T-cell (primary cell): ENCODE data around the gene PRF1. TPM values are rescaled to one million over a fixed set of nuclear protein-coding genes. Genes with fewer than 3 reads are reported as not detected.

Experiments
- ATAC-seq, 4 experiments: fragments of 200-7000 bp in 3 of 4; fragments of 150-1000 bp in 1 of 4; cut with Tn5 transposase; replicated peaks in 1 of 4; 1 replicate in 3 of 4; 2 replicates in 1 of 4; pipeline ENCODE4 v1.10.0; 2021; ENCODE audit warnings: moderate library complexity in 3 of 4, mild to moderate bottlenecking in 2 of 4, moderate number of reproducible peaks in 1 of 4
- CTCF ChIA-PET, 2 donors: fragments of 300-600 bp; sonication (Branson Sonifier 250); formaldehyde crosslinking; loops; one replicate each; lab custom pipeline; 2022; ENCODE audit warnings: antibody characterized with exemption in 2 of 2; lab: Charles Lee
- POLR2A ChIA-PET, 2 donors: fragments of 300-600 bp; sonication (Branson Sonifier 250); formaldehyde crosslinking; loops; one replicate each; lab custom pipeline; 2022; ENCODE audit warnings: antibody characterized with exemption in 2 of 2; lab: Charles Lee
- DNase-seq, 35 experiments: peaks; one replicate each; pipeline versions ENCODE4 v3.0.0 to v3.0.0-alpha.2; 2013 to 2023
- H3K27ac ChIP-seq: one replicate; pipeline ENCODE4 v1.5.1; 2013; ENCODE audit warnings: low read length
- H3K27me3 ChIP-seq, 2 experiments: replicated peaks in 1 of 2; 1 replicate in 1 of 2; 2 replicates in 1 of 2; pipeline versions ENCODE4 v1.6.1 to v1.7.0; 2013; ENCODE audit warnings: low read length in 1 of 2, mixed read lengths in 1 of 2; ENCODE audit not compliant: control insufficient read depth in 2 of 2, insufficient read depth in 2 of 2; ENCODE audit errors: extremely low read depth in 1 of 2
- H3K36me3 ChIP-seq, 2 donors: 1 replicate in 1 of 2; 2 replicates in 1 of 2; pipeline versions ENCODE4 v1.6.1 to v1.7.0; 2013; ENCODE audit warnings: low read length in 1 of 2; ENCODE audit not compliant: control insufficient read depth in 2 of 2, insufficient read depth in 1 of 2; ENCODE audit errors: extremely low read depth in 1 of 2
- H3K4me1 ChIP-seq, 2 experiments: 1 replicate in 1 of 2; 2 replicates in 1 of 2; pipeline versions ENCODE4 v1.6.1 to v1.7.0; 2013; ENCODE audit warnings: low read length in 2 of 2, mixed read lengths in 1 of 2; ENCODE audit not compliant: insufficient read depth in 2 of 2, control insufficient read depth in 1 of 2; ENCODE audit errors: extremely low read depth in 1 of 2
- H3K4me3 ChIP-seq, 2 donors: 1 replicate in 1 of 2; 2 replicates in 1 of 2; pipeline versions ENCODE4 v1.5.1 to v1.7.0; 2013; ENCODE audit warnings: mild to moderate bottlenecking in 2 of 2, low read length in 1 of 2, moderate library complexity in 1 of 2; ENCODE audit not compliant: control insufficient read depth in 1 of 2; ENCODE audit errors: extremely low read depth in 1 of 2
- H3K9me3 ChIP-seq: 2 replicates; pipeline ENCODE4 v1.7.0; 2013
- H3K27ac Mint-ChIP-seq, 2 donors: one replicate each; pipeline ENCODE4 v1.8.0; 2020 to 2021; ENCODE audit warnings: mild to moderate bottlenecking in 2 of 2, mixed read lengths in 2 of 2
- H3K27me3 Mint-ChIP-seq, 2 donors: one replicate each; pipeline ENCODE4 v1.8.0; 2021 to 2022; ENCODE audit warnings: mixed read lengths in 2 of 2
- H3K36me3 Mint-ChIP-seq: one replicate; pipeline ENCODE4 v1.8.0; 2021; ENCODE audit warnings: mixed read lengths
- H3K4me1 Mint-ChIP-seq, 3 donors: one replicate each; pipeline ENCODE4 v1.8.0; 2020 to 2022; ENCODE audit warnings: mixed read lengths in 3 of 3, mild to moderate bottlenecking in 1 of 3
- H3K4me3 Mint-ChIP-seq, 3 donors: one replicate each; pipeline ENCODE4 v1.8.0; 2020 to 2022; ENCODE audit warnings: mild to moderate bottlenecking in 3 of 3, mixed read lengths in 3 of 3, moderate library complexity in 3 of 3
- H3K9me3 Mint-ChIP-seq, 3 donors: one replicate each; pipeline ENCODE4 v1.8.0; 2020 to 2022; ENCODE audit warnings: mixed read lengths in 3 of 3
- WGBS: methylation state at CpG from one replicate; pipeline ENCODE4 v1.1.5; 2013; ENCODE audit warnings: missing lambda C conversion rate; ENCODE audit not compliant: insufficient coverage; 5-methylcytosine and 5-hydroxymethylcytosine counted together
- total RNA-seq, 35 experiments: library from RNA in 6 of 35; stranded (reverse) in 6 of 35; fragments of 120-200 nt in 1 of 35; gene quantifications; one replicate each; pipeline versions ENCODE4 v1.2.1 to v1.2.4 and lab custom pipeline; 2013 to 2026

The PRF1 gene
- total RNA-seq, 5 donors from 2014 or later (not counting 1 experiment from before 2014, with no cell fraction given): 32.6 to 146 (median 63.0) TPM

- Histone ChIP-seq H3K27me3 (no peaks in the 10 kb centered on the region), H3K9me3 (no peaks in the 10 kb centered on the region), H3K4me3 (peak overlapping the region; percentile 44 to 54), H3K27ac (no peak overlapping the region), H3K4me1 (peaks cover 0 to 26% of the 10 kb centered on the region in 2 experiments), H3K36me3 (no peaks in the 10 kb centered on the region)
- ChIA-PET POLR2A (no interaction called here), CTCF (interaction anchor here (0.6 to 1.8 kb wide), 16 partner anchors 9 to 724 kb away, joined by 3 to 9 read pairs (median 4); partner anchors contain the start of gene PRF1 (in 1 of the 2))
- 34% methylated on average over 17 of the region's 20 CpGs for WGBS
- DNase-seq (peak; percentile 30 to 76 (median 61)), ATAC-seq (peak; percentile 88 to 97 (median 93))
- H3K36me3 Mint-ChIP-seq: no peaks in the 10 kb centered on the region
- peak overlapping the region; percentile 65 to 73 for H3K27ac Mint-ChIP-seq
- H3K4me1 Mint-ChIP-seq: peaks cover 10 to 32% (median 23%) of the 10 kb centered on the region in 3 donors
- peak overlapping the region; percentile 74 to 76 (median 76) for H3K4me3 Mint-ChIP-seq
- no peaks in the 10 kb centered on the region for H3K9me3 Mint-ChIP-seq
- no peaks in the 10 kb centered on the region for H3K27me3 Mint-ChIP-seq
Observed at GRCh38 chr10:70558871-70559810, 43.4 kb downstream of the PRF1 start.

GRCh38 chr10:70558295-70558694 is 44.2 kb downstream of the PRF1 start:
- CTCF ChIA-PET: interaction anchor here (1.1 to 1.8 kb wide), 8 partner anchors 9 to 200 kb away, joined by 3 to 9 read pairs (median 6); partner anchors contain the start of gene PRF1 (in 1 of the 2)
- H3K4me3 Mint-ChIP-seq: peak overlapping the region in 1 of 3 donors; percentile 76

GRCh38 chr10:70557876-70558275 is 44.7 kb downstream of the PRF1 start:
- no peaks in the 10 kb centered on the region for H3K9me3 ChIP-seq
- no peak overlapping the region for H3K27ac ChIP-seq
- no peaks in the 10 kb centered on the region for H3K27me3 ChIP-seq
- DNase-seq (no peak), ATAC-seq (no peak)
- H3K4me3 ChIP-seq: no peak overlapping the region
- Mint-ChIP-seq H3K36me3 (no peaks in the 10 kb centered on the region), H3K4me1 (peaks cover 10 to 25% (median 17%) of the 10 kb centered on the region in 3 donors), H3K27me3 (no peaks in the 10 kb centered on the region), H3K27ac (peak overlapping the region in 1 of 2 donors; percentile 57), H3K4me3 (no peak overlapping the region), H3K9me3 (no peaks in the 10 kb centered on the region)
- no peaks in the 10 kb centered on the region for H3K36me3 ChIP-seq
- 67% methylated on average over 1 of the region's 2 CpGs for WGBS
- ChIA-PET POLR2A (no interaction called here), CTCF (interaction anchor here in 1 of 2 donors (0.6 kb wide), 1 partner anchor 23 kb away, joined by 4 read pairs; no protein-coding TSS in a partner anchor)
- peaks cover 0 to 21% of the 10 kb centered on the region in 2 experiments for H3K4me1 ChIP-seq

More at GRCh38 chr10:70558295-70558694, 44.2 kb downstream of the PRF1 start:
- no peaks in the 10 kb centered on the region for H3K27me3 ChIP-seq
- ATAC-seq (no peak), DNase-seq (no peak)
- H3K27ac ChIP-seq: no peak overlapping the region
- H3K4me1 ChIP-seq: peaks cover 0 to 23% of the 10 kb centered on the region in 2 experiments
- POLR2A ChIA-PET: no interaction called here
- no peak overlapping the region for H3K4me3 ChIP-seq
- H3K9me3 Mint-ChIP-seq: no peaks in the 10 kb centered on the region
- H3K9me3 ChIP-seq: no peaks in the 10 kb centered on the region
- peak overlapping the region in 1 of 2 donors; percentile 57 for H3K27ac Mint-ChIP-seq
- H3K36me3 ChIP-seq: no peaks in the 10 kb centered on the region
- peaks cover 10 to 28% (median 21%) of the 10 kb centered on the region in 3 donors for H3K4me1 Mint-ChIP-seq
- H3K27me3 Mint-ChIP-seq: no peaks in the 10 kb centered on the region
- WGBS: 94% methylated on average over 10 of the region's 11 CpGs
- no peaks in the 10 kb centered on the region for H3K36me3 Mint-ChIP-seq

- no peak overlapping the region for H3K27ac Mint-ChIP-seq
- Histone ChIP-seq H3K4me3 (no peak overlapping the region), H3K36me3 (no peaks in the 10 kb centered on the region), H3K27ac (no peak overlapping the region), H3K27me3 (no peaks in the 10 kb centered on the region), H3K9me3 (no peaks in the 10 kb centered on the region), H3K4me1 (peaks cover 0 to 19% of the 10 kb centered on the region in 2 experiments)
- no peak overlapping the region for H3K4me3 Mint-ChIP-seq
- ATAC-seq (no peak), DNase-seq (no peak)
- WGBS: 97% methylated on average over 8 of the region's 11 CpGs
- peaks cover 10 to 25% (median 17%) of the 10 kb centered on the region in 3 donors for H3K4me1 Mint-ChIP-seq
- ChIA-PET POLR2A (no interaction called here), CTCF (interaction anchor here in 1 of 2 donors (0.6 kb wide), 1 partner anchor 24 kb away, joined by 4 read pairs; no protein-coding TSS in a partner anchor)
- H3K36me3 Mint-ChIP-seq: no peaks in the 10 kb centered on the region
- H3K27me3 Mint-ChIP-seq: no peaks in the 10 kb centered on the region
- H3K9me3 Mint-ChIP-seq: no peaks in the 10 kb centered on the region
Observed at GRCh38 chr10:70557086-70557845, 45.3 kb downstream of the PRF1 start.

DNA sequence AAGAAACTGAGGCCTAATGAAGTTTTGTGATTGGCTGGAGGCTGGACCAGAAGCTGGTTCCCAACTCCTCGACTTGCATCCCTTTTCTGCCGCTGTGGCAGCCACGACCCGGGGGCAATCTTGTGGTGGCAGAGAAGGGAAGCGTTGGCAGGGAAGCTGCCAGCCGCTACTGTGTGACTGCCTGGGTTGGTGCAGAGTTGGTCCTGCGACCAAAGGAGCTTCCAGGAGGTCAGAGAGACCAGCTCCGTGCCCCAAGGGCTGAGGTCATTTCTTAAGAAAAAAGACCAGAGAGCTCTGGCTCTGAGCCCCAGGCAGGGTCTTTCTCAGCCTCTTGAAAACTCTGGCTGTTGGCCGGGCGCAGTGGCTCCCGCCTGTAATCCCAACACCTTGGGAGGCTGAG is 47.2 kb downstream of the PRF1 start:
- no peaks in the 10 kb centered on the region for H3K36me3 ChIP-seq
- no peak overlapping the region for H3K4me3 ChIP-seq
- no peaks in the 10 kb centered on the region for H3K27me3 Mint-ChIP-seq
- WGBS: 85% methylated on average over 11 of the region's 11 CpGs
- no peaks in the 10 kb centered on the region for H3K27me3 ChIP-seq
- H3K4me1 ChIP-seq: peaks cover 0 to 16% of the 10 kb centered on the region in 2 experiments
- ChIA-PET POLR2A (no interaction called here), CTCF (interaction anchor here in 1 of 2 donors (0.6 kb wide), 1 partner anchor 56 kb away, joined by 12 read pairs; no protein-coding TSS in a partner anchor)
- H3K4me1 Mint-ChIP-seq: peaks cover 10 to 17% (median 16%) of the 10 kb centered on the region in 3 donors
- no peak for DNase-seq
- H3K27ac Mint-ChIP-seq: no peak overlapping the region
- H3K9me3 Mint-ChIP-seq: no peaks in the 10 kb centered on the region
- no peak overlapping the region for H3K4me3 Mint-ChIP-seq
- no peaks in the 10 kb centered on the region for H3K36me3 Mint-ChIP-seq
- no peak overlapping the region for H3K27ac ChIP-seq
- no peaks in the 10 kb centered on the region for H3K9me3 ChIP-seq
- no peak for ATAC-seq

DNA sequence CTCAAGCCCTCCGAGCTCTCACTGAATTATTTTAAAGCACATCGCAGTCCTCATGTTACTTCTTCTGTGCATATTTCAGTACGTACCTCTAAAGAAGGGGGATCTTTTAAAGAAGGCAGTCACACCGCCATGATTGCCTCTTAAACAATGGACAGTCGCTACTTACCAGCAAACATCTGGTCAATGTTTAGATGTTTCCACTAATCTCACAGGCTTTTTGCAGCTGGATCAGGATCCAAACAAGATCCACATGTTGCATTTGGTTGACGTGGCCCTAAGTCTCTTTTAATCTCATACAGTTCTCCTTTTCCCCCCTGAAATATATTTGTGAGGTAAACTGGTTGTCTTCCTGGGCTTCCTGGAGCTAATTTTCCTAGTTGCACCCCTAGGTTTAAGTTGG is 50.0 kb downstream of the PRF1 start:
- no peak overlapping the region for H3K4me3 ChIP-seq
- no peaks in the 10 kb centered on the region for H3K9me3 Mint-ChIP-seq
- no peak overlapping the region for H3K27ac ChIP-seq
- peaks cover 0 to 3% of the 10 kb centered on the region in 2 experiments for H3K27me3 ChIP-seq
- no peaks in the 10 kb centered on the region for H3K9me3 ChIP-seq
- no peaks in the 10 kb centered on the region for H3K4me1 ChIP-seq
- no peaks in the 10 kb centered on the region for H3K36me3 ChIP-seq
- CTCF ChIA-PET: interaction anchor here (0.6 to 1.3 kb wide), 4 partner anchors 18 to 206 kb away, joined by 3 to 5 read pairs (median 4); no protein-coding TSS in a partner anchor
- no peak for ATAC-seq
- no peaks in the 10 kb centered on the region for H3K36me3 Mint-ChIP-seq
- no peak for DNase-seq
- H3K27me3 Mint-ChIP-seq: no peaks in the 10 kb centered on the region
- H3K27ac Mint-ChIP-seq: no peak overlapping the region
- H3K4me1 Mint-ChIP-seq: no peaks in the 10 kb centered on the region
- no peak overlapping the region for H3K4me3 Mint-ChIP-seq
- POLR2A ChIA-PET: no interaction called here
- 94% methylated on average over 3 of the region's 6 CpGs for WGBS
